HepG2 (cell line): ENCODE results near the gene SHC1. TPM values are rescaled to one million over a fixed set of nuclear protein-coding genes. Genes with fewer than 3 reads are reported as not detected.
A peak's percentile ranks its signal among the peaks of the same experiment; 100 is the strongest.

Experiments
- CENPT ChIP-seq: sonication (generic); formaldehyde crosslinking; IDR thresholded peaks from 2 replicates; pipeline ENCODE4 v1.8.0; 2022; ENCODE audit warnings: low read depth, mild to moderate bottlenecking, moderate library complexity, missing genetic modification reagents
- CREBL2 ChIP-seq: sonication (generic); formaldehyde crosslinking; IDR thresholded peaks from 2 replicates; pipeline ENCODE4 v1.8.1; 2023; ENCODE audit warnings: missing genetic modification reagents, mild to moderate bottlenecking, borderline replicate concordance
- CREM ChIP-seq, 2 experiments: sonication (generic) in 1 of 2; formaldehyde crosslinking in 1 of 2; IDR thresholded peaks; 2 replicates each; pipeline versions ENCODE4 v1.4.0 to v1.6.1; 2016 to 2020; ENCODE audit warnings: antibody characterized with exemption in 1 of 2, mild to moderate bottlenecking in 1 of 2, missing genetic modification reagents in 1 of 2
- HHEX ChIP-seq: IDR thresholded peaks from 2 replicates; pipeline ENCODE4 v1.6.1; 2016; ENCODE audit warnings: control low read depth
- HMG20A ChIP-seq: IDR thresholded peaks from 2 replicates; pipeline ENCODE4 v1.6.1; 2016; ENCODE audit warnings: borderline replicate concordance
- HNRNPL ChIP-seq: fragments of 200-400 bp; formaldehyde crosslinking; IDR thresholded peaks from 2 replicates; pipeline ENCODE4 v1.6.1; 2017; ENCODE audit warnings: mild to moderate bottlenecking, low read depth, low read length
- KLF11 ChIP-seq: IDR thresholded peaks from 2 replicates; pipeline ENCODE4 v1.6.1; 2016; ENCODE audit warnings: missing compliant biosample characterization
- MYC ChIP-seq: sonication (generic); formaldehyde crosslinking; IDR thresholded peaks from 2 replicates; pipeline ENCODE4 v1.9.0; 2021; ENCODE audit warnings: missing genetic modification reagents, borderline replicate concordance
- NCOA2 ChIP-seq: sonication (generic); formaldehyde crosslinking; IDR thresholded peaks from 2 replicates; pipeline ENCODE4 v1.8.0; 2022; ENCODE audit warnings: inconsistent platforms
- NR3C1 ChIP-seq: sonication (generic); formaldehyde crosslinking; IDR thresholded peaks from 2 replicates; pipeline ENCODE4 v1.4.0; 2020; ENCODE audit warnings: missing genetic modification reagents
- PAX8 ChIP-seq: sonication (generic); formaldehyde crosslinking; IDR thresholded peaks from 2 replicates; pipeline ENCODE4 v1.8.0; 2022; ENCODE audit warnings: mild to moderate bottlenecking, missing genetic modification reagents, borderline replicate concordance
- SOX13 ChIP-seq, 3 experiments: fragments of 450-650 bp in 1 of 3; sonication (generic) in 1 of 3; formaldehyde crosslinking in 1 of 3; IDR thresholded peaks in 2 of 3; conservative IDR thresholded peaks in 1 of 3; 2 replicates each; pipeline versions ENCODE4 v1.5.0 to v1.6.1; 2016 to 2020; ENCODE audit warnings: antibody characterized with exemption in 1 of 3, mild to moderate bottlenecking in 1 of 3, missing compliant biosample characterization in 1 of 3, missing genetic modification reagents in 1 of 3, moderate library complexity in 1 of 3
- TRAFD1 ChIP-seq: sonication (generic); formaldehyde crosslinking; IDR thresholded peaks from 2 replicates; pipeline ENCODE4 v1.5.1; 2020; ENCODE audit warnings: missing genetic modification reagents, mild to moderate bottlenecking, borderline replicate concordance
- ZNF180 ChIP-seq: sonication (generic); formaldehyde crosslinking; IDR thresholded peaks from 2 replicates; pipeline ENCODE4 v1.4.0; 2020; ENCODE audit warnings: low read depth, missing genetic modification reagents, borderline replicate concordance
- ZNF737 ChIP-seq: sonication (generic); formaldehyde crosslinking; IDR thresholded peaks from 2 replicates; pipeline ENCODE4 v1.5.0; 2020; ENCODE audit warnings: missing genetic modification reagents, mild to moderate bottlenecking, borderline replicate concordance
- polyA plus RNA-seq, 8 experiments: library from polyadenylated mRNA; depleted of rRNA in 3 of 8; stranded (reverse) in 7 of 8; unstranded in 1 of 8; fragments of >200 nt; fragmentation: Illumina TruSeq in 4 of 8; extraction: Trizol in 4 of 8; gene quantifications; 2 replicates each; pipeline versions ENCODE4 v1.2.1 to v1.2.3, GENCODE V29; 2011 to 2016; ENCODE audit warnings: low read depth in 4 of 8, missing spikeins in 1 of 8, mixed read lengths in 1 of 8; ENCODE audit not compliant: insufficient read depth in 1 of 8
- total RNA-seq, 5 experiments: library from RNA; depleted of rRNA; stranded (reverse); fragments of >200 nt; fragmentation: Illumina TruSeq; extraction: Trizol; gene quantifications; 2 replicates each; pipeline ENCODE4 v1.2.3, GENCODE V29; 2016; ENCODE audit warnings: low read depth in 1 of 5
- TF ChIP-seq, protein P1 (sequence below): sonication (generic); formaldehyde crosslinking; IDR thresholded peaks from 2 replicates; pipeline ENCODE4 v1.8.1; 2023; ENCODE audit warnings: missing genetic modification reagents, inconsistent platforms, borderline replicate concordance
- TF ChIP-seq, protein P2 (sequence below): sonication (generic); formaldehyde crosslinking; IDR thresholded peaks from 2 replicates; pipeline ENCODE4 v1.5.0; 2020; ENCODE audit warnings: missing genetic modification reagents
- TF ChIP-seq, protein P3 (sequence below): fragments of 450-650 bp; IDR thresholded peaks from 2 replicates; pipeline ENCODE4 v1.6.1; 2016
- TF ChIP-seq, protein P4 (sequence below): sonication (generic); formaldehyde crosslinking; IDR thresholded peaks from 2 replicates; pipeline ENCODE4 v1.4.0; 2020; ENCODE audit warnings: missing genetic modification reagents; ENCODE audit errors: not compliant biosample characterization

SHC1 gene
- total and polyA plus RNA-seq, 2 of the 13 experiments (the other 11 are each of a cell fraction or from before 2014, with no cell fraction given), result 52.0 to 137 TPM

DNA sequence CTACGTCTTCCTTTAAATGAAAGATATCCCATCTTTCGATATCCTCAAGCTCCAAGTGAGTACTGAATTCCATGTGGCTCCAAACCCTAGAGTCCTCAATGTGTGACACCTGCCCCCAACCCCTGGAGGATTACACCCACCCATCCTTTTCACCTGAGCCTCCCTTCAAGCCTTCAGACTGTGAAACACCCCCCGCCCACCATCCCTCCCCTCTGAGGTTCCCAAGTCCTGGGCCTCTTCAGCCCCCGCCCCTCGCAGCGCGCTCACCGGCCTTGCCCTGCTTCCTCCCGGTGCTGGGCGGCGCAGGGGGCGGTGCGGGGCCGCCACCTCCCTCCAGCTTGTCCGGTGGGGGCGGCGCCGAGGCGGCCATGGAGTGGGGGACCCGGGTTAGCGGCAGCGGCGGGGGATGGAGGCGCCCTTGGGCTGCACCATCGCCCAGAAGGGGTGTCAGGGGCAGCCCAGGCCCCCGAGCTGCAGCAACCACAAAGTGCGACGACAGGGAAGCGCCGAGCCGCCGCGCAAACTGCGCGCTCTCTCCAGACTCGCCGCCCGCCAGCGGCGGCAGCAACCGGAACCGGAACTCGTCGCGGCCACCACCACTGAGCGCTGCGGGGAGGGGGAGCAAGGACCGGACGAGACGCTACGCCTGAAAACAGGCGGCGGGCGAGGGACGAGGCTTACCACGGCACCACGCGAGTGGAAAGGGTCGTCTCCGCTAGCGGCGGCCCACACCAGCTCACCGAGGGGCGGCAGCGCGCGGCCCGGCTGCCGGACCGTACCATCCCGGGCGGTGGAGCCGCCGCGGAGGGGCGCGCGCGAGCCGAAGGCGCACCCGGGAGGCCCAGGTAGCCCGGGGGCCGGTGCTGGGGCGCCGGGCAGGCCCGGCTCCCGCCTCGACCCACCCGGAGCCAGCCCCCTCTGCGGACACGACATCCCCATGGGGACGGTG, 9.1 kb downstream of the SHC1 start, which contains the start of gene PYGO2 (continued):
- TF ChIP-seq MYC (CRISPR knock-in tag), result peak; percentile 69
- no peak for TF ChIP-seq HMG20A
- no peak for TF ChIP-seq KLF11
- TF ChIP-seq NCOA2 (CRISPR knock-in tag), result peak; percentile 31; the same call in 1 of the 2 replicates
- no peak for TF ChIP-seq TRAFD1 (CRISPR knock-in tag)
- TF ChIP-seq, protein P1, sequence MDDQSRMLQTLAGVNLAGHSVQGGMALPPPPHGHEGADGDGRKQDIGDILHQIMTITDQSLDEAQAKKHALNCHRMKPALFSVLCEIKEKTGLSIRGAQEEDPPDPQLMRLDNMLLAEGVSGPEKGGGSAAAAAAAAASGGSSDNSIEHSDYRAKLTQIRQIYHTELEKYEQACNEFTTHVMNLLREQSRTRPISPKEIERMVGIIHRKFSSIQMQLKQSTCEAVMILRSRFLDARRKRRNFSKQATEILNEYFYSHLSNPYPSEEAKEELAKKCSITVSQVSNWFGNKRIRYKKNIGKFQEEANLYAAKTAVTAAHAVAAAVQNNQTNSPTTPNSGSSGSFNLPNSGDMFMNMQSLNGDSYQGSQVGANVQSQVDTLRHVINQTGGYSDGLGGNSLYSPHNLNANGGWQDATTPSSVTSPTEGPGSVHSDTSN (CRISPR knock-in tag), result no peak
- TF ChIP-seq NR3C1 (CRISPR knock-in tag), result no peak
- TF ChIP-seq CENPT, result 0 out of 2 replicates have a peak, but pooled peaks have one; percentile 61
- TF ChIP-seq CREBL2 (CRISPR knock-in tag), result no peak
- TF ChIP-seq PAX8 (CRISPR knock-in tag), result no peak
- TF ChIP-seq ZNF737 (CRISPR knock-in tag), result no peak
- TF ChIP-seq, protein P2, sequence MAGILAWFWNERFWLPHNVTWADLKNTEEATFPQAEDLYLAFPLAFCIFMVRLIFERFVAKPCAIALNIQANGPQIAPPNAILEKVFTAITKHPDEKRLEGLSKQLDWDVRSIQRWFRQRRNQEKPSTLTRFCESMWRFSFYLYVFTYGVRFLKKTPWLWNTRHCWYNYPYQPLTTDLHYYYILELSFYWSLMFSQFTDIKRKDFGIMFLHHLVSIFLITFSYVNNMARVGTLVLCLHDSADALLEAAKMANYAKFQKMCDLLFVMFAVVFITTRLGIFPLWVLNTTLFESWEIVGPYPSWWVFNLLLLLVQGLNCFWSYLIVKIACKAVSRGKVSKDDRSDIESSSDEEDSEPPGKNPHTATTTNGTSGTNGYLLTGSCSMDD (CRISPR knock-in tag), result no peak
- no peak for TF ChIP-seq HHEX (CRISPR knock-in tag)
- no peak for TF ChIP-seq SOX13 (IDR thresholded peaks at IDR 0.05)
- peak in 1 of 2 experiments; percentile 3; a peak in 1 of 4 replicates for TF ChIP-seq SOX13 (CRISPR knock-in tag; conservative IDR thresholded peaks at IDR 0.05 in 1 of 2, IDR thresholded peaks at IDR 0.05 in 1 of 2)
- no peak for TF ChIP-seq CREM (IDR thresholded peaks at IDR 0.05)
- TF ChIP-seq CREM (CRISPR knock-in tag; IDR thresholded peaks at IDR 0.05), result no peak
- TF ChIP-seq, protein P3, sequence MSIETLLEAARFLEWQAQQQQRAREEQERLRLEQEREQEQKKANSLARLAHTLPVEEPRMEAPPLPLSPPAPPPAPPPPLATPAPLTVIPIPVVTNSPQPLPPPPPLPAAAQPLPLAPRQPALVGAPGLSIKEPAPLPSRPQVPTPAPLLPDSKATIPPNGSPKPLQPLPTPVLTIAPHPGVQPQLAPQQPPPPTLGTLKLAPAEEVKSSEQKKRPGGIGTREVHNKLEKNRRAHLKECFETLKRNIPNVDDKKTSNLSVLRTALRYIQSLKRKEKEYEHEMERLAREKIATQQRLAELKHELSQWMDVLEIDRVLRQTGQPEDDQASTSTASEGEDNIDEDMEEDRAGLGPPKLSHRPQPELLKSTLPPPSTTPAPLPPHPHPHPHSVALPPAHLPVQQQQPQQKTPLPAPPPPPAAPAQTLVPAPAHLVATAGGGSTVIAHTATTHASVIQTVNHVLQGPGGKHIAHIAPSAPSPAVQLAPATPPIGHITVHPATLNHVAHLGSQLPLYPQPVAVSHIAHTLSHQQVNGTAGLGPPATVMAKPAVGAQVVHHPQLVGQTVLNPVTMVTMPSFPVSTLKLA, result no peak
- TF ChIP-seq HNRNPL, result no peak
- no peak for TF ChIP-seq ZNF180 (CRISPR knock-in tag)
- TF ChIP-seq, protein P4, sequence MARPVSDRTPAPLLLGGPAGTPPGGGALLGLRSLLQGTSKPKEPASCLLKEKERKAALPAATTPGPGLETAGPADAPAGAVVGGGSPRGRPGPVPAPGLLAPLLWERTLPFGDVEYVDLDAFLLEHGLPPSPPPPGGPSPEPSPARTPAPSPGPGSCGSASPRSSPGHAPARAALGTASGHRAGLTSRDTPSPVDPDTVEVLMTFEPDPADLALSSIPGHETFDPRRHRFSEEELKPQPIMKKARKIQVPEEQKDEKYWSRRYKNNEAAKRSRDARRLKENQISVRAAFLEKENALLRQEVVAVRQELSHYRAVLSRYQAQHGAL, result peak; percentile 52
